Endometrium (tissue), 2 donors: ENCODE data around the gene MR1.

Experiments used
- FAIRE-seq: peaks from 2 replicates; lab custom pipeline; 2012; peaks lifted over from hg19 to GRCh38; lab: Jason Lieb, UNC
- donor health status: control.
- donor health status: control.

MR1 gene

DNA sequence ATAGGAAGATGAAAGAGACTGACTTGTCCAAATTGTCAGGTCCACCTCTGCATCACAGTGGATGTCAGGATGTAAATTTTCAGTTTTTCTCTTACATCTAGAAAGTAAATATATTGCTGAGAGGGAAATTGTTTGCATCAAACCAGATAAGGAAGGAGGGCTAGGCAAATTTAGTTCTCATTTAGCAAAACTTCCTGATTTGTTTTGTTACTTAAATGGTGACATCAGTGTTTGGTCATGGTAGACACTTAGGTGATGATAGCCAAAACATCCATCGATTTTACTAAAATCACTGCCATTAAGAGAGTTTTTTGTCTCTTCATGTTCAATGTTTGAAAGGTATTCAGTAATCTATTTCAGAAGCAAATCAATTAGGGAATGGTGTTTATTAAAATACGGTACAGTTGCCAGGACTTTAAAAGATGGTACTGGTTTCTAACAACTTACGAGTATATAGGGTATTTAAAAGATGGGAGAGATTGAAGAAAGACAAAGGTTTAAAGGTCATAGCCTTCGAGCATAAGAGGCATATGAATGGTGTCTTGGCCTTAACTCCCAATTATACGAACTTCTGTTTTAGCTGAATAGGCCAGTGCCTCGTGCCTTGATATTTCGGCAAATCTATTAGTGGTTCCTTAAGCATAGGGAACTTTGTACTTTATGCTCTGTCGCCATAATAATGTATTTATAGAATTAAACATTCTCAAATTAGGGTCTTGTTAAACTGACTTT is 57.7 kb downstream of the MR1 start:
- no peak for FAIRE-seq

DNA sequence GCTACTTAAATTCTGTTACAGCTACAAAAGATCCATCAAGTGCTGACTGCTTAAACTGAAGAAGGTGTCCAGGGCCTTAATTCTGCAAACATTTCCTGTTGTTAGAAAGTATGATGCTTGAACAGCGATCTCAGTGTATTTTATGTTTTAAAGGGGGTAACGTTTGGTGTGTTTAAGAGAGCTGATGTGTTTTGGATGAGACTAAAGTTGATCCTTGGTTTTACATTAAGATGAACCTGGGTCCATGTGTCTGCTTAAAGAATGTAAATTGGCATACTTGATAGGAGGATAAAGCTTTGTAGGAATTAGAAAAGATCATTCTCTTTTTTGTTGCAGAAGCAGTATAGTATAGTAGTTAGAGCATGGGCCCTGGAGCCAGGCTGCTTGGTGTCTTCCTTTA is 58.3 kb downstream of the MR1 start:
- no peak for FAIRE-seq

DNA sequence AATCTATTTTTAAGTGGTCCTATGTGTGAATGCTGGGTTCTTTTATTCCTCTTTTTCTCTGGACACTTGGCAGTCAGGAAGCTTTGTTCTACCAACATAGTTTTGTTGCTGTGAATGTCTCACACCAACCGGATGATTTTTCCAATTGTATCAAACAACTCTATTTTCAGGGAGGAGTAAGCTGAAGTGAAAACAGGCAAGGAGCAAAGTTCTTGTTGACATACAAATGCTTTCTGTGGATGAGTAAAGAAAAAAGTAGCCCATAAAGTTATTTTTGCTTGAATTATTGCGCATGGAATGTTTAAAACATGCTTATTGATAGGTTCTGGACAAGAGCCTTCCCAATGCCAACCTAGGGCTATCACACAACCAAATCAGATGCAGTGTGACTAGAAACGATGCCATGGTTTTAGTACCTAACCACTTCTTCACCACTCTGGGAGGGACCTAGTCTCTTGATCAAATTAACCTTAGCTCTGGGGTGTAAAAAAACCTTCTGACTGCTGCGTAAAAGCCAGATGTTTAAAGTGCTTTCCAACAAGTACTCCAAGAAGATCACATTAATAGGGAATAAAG is 59.2 kb downstream of the MR1 start:
- no peak for FAIRE-seq

DNA sequence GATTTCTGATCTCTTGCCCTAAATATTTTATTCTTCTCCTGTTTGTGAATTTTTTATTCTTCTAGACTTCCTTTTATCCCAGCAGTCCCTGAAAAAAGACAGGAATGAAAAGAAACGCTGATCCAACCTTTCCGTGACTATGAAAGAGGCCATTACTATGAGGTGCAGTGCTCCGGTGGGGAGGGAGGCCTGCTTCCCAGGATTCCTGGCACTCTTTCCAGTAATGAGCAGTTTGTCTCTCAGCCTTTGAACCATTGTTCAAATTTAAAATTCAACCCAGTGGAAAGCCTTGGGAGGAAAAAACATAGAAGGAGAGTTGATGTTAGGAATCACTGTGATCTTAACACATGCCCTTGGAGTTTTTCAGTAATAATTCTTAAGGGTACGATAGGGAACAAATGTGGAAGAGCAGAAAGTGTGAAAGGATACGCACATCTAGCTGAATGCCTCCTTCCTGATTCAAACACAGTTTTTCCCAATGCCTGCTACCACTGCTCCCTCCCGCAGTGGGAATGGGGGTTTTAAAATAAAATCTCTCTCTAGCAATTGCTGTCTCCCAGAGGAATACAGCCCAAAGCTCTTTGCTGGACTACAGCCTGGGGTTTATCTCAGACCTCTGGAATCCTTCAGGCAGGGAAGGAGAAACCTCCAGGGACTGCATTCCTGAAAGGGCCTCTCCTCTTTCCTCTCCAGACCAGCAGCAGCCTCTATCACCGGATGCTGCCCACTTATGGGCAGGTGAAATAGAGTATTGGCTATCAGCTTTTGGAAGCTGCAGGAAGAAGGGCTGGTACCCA is 60.8 kb downstream of the MR1 start:
- no peak for FAIRE-seq

DNA sequence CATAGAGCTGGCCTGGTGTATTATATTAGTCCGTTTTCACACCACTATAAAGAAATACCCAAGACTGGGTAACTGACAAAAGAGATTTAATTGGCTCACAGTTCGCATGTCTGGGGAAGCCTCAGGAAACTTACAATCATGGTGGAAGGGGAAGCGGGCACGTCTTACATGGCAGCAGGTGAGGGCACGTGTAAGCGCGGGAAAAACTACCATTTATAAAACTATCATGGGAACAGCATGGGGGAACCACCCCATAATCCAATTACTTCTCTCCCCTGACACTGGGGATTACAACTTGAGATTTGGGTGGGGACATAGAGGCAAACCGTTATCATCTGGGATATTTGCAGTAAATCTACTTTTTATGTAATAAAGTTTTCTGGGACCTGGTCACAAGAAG is 61.5 kb downstream of the MR1 start:
- FAIRE-seq: no peak

DNA sequence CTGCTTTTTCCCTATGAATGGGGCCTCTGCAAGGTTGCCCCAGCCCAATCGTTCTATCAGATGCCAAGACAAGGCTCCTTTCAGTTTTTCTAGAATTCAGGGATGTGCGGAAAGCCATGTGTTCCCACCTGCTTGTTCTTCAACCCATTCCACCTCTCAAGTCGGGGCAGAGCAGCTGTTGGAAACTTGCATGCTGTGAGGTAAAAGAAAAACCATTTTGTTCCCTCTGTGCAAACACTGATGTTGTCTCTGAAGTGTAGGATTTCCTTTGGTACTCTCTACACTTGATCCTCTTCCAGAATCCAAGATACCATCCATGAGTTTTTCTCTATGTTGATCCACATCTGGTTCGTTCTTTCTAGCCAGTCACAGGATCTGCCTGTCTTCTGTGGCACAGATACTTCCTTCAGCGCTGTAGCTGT is 62.0 kb downstream of the MR1 start:
- FAIRE-seq: no peak

DNA sequence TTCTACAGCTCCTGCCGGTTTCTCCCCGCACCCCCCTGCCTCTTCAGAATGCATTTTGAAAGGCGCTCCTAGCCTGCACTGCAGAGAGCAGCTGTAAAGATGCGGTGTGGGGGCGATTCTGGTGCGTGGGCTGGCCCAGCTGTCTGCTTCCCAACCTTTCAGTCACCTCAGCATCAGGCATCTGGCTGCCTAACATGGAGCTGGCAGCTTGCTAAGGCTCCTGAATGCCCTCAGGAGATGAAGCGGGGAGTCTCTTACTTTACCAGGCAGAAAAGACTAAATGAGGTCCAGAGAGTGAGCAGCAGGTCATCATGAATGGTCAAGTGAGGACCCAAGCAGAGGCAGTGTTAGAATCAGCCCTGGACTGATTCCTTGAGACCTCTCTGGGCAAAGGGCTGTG is 63.5 kb downstream of the MR1 start:
- no peak for FAIRE-seq

DNA sequence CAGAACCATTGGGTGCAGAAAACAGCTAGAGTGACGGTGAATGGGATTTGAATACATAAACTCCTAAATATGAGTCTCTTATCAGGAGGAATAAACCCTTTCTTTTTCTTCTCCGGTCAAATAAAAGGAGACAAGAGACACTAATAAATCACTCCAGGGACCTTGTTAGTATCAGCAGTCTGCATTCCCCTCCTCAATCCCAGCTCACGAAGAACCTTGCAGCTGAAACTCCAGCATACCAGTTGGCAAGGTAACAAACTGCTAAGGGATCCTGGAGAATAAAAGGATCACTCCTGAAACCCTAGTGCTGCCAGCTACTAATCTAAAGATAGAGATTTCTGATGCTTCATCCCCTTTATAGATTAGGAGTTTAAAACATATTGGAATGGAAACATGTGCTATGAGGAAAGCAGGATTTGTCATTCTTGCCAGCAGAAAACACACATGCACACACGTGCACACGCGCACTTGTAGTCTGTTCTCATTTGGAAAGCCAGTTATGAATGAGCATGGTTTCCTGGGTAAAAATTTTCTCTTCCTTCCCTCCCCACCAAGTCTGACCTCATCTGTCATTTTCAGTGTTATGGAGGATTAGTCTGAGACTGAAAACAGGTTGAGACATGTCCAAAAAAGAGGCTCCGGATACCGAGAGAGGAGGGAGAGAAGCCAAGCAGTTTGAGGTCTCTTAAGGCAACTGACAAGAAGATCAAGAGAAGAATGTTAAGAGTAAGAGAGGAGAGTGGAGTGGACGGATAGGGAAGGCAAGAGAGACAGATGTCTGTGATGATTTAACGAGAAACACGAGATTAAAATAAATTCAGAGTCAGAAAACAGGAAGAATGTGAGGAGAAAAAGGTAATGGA is 65.6 kb downstream of the MR1 start:
- no peak for FAIRE-seq

DNA sequence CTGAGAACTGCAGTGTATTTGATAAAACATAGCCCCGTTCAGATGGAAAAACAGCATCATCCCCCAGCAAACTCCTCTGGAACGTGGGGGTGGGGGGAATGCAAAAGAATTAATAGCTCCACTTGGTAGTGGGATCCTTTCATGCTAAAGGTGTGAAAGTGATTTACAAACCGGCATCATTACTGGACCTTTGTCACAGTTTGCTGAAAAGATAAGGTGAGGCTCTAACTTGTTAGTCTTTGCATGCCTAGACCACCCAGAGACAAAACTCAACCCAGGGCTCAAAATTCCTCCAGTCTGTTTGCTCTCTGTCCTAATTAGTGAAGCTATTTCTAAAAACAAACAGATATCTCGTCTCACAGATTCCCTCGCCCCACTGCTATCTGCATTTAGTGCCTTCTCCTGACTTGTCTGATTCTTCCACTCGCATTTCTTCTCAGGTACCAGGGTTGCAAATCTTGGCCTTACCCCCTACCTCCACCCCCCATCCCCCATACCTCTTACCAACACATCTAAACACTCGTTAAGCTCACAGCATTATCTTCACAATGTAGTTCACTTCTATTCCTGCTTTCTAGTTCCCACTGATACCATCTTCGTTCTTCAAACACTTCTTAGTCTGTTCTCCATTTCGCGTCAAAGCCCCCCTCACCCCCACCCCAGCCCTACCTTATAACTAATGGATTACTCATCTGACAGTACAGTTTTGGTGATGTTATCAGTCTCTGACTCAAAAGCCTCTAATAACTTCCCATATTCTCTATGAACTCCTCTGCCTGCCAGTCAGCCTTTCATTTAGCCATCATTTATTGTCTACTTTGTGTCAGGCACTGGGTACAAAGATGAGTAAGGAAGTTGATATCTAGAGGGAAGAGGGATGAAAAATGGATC is 66.5 kb downstream of the MR1 start:
- no peak for FAIRE-seq

DNA sequence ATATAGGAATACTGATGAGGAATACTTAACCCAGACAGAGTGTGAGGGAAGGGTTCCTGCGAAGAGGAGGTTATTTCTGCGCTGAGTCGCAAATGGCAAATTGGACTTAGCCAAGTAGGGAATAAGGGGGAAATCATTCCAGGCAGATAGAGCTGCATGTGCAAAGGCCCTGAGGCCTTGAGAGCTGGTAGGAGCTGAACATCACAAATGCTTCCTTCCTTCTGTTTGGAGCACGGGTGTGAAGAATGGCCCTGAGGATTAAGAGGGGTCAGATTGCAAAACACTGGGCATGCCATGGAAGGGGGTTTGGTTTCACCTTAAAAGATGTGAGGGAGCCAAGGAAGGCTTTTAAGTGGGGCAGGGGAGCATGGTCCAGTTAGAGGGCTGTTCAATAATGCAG is 67.2 kb downstream of the MR1 start:
- FAIRE-seq: no peak

DNA sequence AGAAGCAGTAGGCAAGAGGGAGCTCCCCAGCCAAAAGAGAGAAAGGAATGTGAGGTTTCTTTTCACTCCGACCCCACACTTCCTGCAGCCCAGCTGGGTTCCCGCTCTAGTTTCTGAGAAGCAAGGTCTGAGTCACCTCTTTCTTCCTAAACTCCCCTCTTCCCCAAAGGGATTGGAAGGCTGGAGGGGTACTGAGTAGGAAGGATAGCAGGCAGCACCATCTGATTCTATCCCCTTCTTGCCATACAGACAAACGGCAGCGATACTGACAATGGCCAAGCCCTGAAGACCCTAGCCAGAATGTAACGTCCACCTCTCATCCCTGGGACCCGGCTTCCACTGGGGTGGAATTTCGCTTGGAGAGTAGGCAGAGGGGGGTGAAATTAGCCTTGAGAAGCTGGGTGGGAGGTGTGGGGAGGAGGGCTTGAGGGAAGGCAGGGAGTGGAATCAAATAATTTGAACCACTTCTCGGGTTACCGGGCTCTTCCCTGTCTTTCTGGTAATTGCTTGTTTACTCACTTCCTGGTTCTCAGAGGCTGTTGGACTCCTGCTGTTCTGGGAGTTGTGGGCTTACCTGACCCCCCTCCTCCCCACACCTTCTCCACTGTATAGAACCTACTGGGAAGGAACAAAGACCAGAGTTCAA is 67.9 kb downstream of the MR1 start:
- FAIRE-seq: no peak

DNA sequence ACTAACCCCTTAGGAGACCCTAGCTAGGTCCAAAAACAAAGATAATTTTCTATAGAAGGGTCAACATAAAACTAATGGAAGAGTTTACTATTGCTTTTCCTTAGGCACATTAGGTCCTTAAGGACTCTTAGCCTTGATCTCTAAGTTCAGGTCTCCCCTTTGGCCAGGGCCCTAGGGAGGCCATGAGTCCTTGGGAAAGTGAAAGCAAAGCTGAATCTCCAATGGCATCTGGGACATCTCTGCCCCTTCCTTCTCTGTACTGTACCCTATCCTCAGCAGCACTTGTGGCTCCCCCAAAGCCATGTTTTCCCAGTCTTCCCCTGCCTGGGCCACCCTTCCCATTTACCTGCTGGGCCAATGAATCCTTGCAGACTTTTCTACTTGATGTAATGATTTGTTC is 69.1 kb downstream of the MR1 start:
- no peak for FAIRE-seq

DNA sequence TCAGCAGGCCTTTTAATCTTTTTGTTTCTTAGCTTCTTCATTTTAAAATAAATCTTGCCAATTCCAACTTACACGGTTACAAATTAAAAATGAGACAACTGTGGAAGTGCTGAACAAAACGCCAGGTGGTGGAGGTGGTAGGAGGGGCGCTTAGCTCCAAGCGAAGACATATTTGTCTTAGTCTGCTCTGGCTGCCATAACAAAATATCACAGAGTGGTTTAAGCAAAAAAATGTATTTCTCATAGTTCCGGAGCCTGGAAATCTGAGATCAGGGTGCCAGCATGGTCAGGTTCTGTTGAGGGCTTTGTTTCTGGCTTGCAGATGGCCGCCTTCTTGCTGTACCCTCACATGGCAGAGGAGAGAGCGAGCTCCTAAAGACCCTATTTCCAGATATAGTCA is 69.6 kb downstream of the MR1 start:
- no peak for FAIRE-seq

DNA sequence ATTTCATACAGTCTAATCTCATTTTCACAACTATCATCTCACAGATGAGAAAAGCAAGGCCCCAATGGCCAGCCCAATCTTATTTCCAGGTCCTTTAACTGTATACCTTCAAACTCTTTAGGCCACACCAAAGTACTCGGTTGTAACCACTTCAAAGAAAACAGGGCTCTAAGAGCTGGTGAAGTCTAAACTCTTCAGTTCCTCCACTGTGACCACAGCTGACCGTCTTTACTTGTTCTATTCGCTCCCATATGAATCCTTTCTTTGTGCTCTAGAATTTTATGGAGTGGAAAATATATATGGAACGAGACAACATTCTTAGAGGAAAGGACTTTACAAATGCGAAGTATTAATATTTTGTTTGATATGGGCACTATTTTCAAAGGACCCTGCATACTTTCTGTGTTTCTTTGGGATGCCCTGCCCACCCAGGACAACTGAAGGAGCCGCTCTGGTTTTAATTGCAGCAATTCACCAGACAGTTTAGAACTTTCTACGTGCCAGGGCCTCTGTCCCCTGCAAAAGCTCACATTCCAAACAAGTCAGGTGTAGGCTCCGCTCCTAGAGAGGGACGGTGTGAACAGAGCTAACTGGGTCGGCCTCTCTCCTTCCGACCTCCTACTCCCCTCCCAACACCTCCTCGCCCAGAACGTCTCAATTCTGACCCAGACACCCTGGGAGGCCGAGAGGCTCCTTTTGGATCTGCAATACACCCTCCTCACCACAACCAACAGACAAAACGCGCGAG is 70.4 kb downstream of the MR1 start:
- no peak for FAIRE-seq

DNA sequence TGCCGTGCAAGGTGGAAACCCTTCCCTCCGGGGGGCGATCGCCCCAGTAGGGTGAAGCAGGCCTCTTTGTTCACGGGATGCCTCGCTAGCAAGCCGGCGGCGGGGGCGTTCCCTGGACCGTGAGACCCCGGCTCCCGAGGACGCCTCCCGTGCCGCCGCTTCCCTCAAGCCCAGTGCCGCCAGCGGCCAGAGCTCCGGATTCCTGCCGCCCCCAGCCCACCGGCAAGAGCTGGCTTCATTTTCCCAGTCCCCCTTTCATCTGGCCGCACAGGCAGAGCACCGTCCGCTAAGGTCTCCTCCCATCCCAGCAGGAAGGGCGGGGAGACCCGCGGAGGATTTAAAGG is 71.0 kb downstream of the MR1 start:
- FAIRE-seq: no peak

DNA sequence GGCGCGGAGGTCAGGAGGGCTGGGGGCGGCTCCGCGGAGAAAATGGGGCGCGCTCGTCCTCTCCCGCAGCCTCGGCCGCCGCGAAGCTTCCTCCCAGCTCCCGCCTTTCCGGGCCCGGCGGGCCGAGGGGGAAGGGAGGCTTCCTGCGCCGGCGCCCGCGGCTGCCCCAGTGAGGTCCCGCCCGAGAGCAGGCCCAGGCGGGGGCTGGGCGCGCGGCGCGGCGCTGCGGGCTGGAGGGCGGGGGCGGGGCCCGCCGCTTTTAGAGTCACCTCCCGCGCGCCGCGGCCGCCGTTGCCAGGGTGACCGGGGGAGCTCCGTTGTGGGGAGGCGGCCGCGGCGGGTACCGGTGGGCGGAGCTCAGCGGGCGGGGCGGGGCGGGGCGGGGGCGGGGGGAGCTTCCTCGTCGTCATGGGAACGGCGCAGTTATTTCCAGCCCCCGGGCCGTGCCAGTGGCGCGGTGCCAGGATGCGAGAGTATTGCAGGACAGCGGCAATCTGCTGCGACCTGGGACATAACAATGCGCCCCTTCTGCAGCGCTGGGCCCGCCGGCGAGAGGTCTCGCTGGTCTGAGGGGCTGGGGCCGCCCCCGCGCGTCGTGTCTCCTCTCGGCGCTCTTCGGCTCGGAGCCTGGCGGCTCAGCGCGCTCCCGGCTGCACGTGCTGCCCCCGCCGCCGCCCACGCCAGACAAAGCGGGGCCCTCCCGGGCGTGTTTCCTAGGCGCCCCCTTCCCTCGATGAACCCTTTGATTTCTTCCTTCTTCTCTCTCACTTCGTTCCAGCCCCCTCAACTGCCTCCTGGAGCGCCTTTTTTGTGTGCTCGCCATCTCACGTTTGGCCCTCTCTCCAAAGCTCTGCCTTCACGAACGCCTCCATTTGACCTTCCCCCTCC is 71.6 kb downstream of the MR1 start:
- no peak for FAIRE-seq

DNA sequence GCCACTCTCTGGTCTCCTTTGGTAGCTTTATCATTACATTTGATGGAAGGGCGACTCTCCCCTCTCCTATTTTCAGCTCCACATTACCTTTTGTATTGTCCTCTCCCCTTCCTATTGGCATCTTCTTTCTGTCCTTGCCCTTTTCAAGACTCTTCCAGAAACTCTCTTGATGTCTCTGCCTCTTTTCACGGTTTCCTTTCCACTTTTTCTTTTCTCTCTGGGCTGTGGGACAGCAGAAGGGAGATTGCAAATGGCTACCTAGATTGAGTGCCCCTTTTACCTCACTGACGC is 72.2 kb downstream of the MR1 start:
- no peak for FAIRE-seq

DNA sequence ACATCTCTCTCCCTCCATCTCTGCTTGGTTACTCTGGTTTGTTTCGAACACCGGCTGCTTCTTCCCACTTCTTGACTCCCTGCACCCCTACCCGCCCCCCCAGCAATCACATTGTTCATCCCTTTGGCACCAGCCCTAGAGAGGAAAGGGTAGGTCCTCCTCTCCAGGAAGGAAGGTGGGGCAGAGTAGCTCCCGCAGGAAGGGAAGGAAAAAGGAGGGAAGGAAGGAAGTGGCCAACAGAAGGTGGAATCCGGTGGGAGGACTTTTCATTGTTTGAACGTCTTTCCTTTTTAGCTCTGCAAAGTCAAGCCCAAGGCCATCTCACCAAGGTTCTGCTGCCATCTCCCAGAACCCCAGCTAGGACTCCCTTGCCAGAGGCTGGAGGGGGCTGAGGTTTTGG is 72.7 kb downstream of the MR1 start:
- FAIRE-seq: no peak

DNA sequence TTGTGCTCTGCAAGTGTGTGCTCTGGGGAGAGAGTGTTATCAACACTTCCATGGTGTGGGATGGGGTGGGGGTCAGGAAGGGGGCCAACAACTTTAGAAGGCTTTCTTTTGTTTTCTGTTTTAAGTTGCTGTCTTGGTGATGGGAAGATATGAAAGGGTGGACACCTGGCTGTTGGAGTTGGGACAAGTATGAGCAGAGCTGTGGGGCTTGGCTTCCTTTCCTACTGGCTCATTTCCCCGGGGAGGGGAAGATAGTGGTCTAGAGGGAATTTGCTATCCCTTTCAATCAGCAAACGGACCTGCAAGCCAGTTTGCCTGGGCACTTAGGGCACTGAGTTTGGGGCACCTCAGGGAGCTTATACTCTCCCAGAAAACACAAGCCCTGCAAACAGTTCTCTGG is 73.9 kb downstream of the MR1 start:
- no peak for FAIRE-seq
